HepG2 (cell line): ENCODE data around the gene GNG7. TPM values are rescaled to one million over a fixed set of nuclear protein-coding genes. Genes with fewer than 3 reads are reported as not detected.
A peak's percentile ranks its signal among the peaks of the same experiment; 100 is the strongest.

Experiments used
- DPF2 ChIP-seq: sonication (generic); formaldehyde crosslinking; IDR thresholded peaks from 2 replicates; pipeline ENCODE4 v1.4.0; 2020; ENCODE audit warnings: mild to moderate bottlenecking, low read depth, missing genetic modification reagents, borderline replicate concordance
- ELF1 ChIP-seq: sonication (generic); formaldehyde crosslinking; IDR thresholded peaks from 2 replicates; pipeline ENCODE4 v1.4.0; 2020; ENCODE audit warnings: missing genetic modification reagents
- GABPB1 ChIP-seq: IDR thresholded peaks from 2 replicates; pipeline ENCODE4 v1.6.1; 2016; ENCODE audit warnings: mild to moderate bottlenecking, missing genetic modification reagents, moderate library complexity, missing compliant biosample characterization
- HIC2 ChIP-seq: sonication (generic); formaldehyde crosslinking; IDR thresholded peaks from 2 replicates; pipeline ENCODE4 v1.9.0; 2022; ENCODE audit warnings: low read depth, missing genetic modification reagents
- HNRNPL ChIP-seq: fragments of 200-400 bp; formaldehyde crosslinking; IDR thresholded peaks from 2 replicates; pipeline ENCODE4 v1.6.1; 2017; ENCODE audit warnings: mild to moderate bottlenecking, low read depth, low read length
- MNT ChIP-seq: fragments of 450-650 bp; IDR thresholded peaks from 2 replicates; pipeline ENCODE4 v1.6.1; 2016
- SALL1 ChIP-seq: sonication (generic); formaldehyde crosslinking; IDR thresholded peaks from 2 replicates; pipeline ENCODE4 v1.8.0; 2022; ENCODE audit warnings: mild to moderate bottlenecking, missing genetic modification reagents
- WIZ ChIP-seq: sonication (generic); formaldehyde crosslinking; IDR thresholded peaks from 2 replicates; pipeline ENCODE4 v1.5.1; 2020; ENCODE audit warnings: mild to moderate bottlenecking, missing genetic modification reagents
- ZGPAT ChIP-seq: IDR thresholded peaks from 2 replicates; pipeline ENCODE4 v1.6.1; 2016; ENCODE audit warnings: mild to moderate bottlenecking
- ZNF281 ChIP-seq: sonication (generic); formaldehyde crosslinking; IDR thresholded peaks from 2 replicates; pipeline ENCODE4 v1.4.0; 2020; ENCODE audit warnings: missing genetic modification reagents, borderline replicate concordance
- ZNF350 ChIP-seq: sonication (generic); formaldehyde crosslinking; IDR thresholded peaks from 2 replicates; pipeline ENCODE4 v1.4.0; 2020; ENCODE audit warnings: mild to moderate bottlenecking, low read depth, missing genetic modification reagents, borderline replicate concordance
- ZNF687 ChIP-seq: sonication (generic); formaldehyde crosslinking; IDR thresholded peaks from 2 replicates; pipeline ENCODE4 v1.5.1; 2020; ENCODE audit warnings: mild to moderate bottlenecking, missing genetic modification reagents, moderate library complexity
- polyA plus RNA-seq, 8 experiments: library from polyadenylated mRNA; depleted of rRNA in 3 of 8; stranded (reverse) in 7 of 8; unstranded in 1 of 8; fragments of >200 nt; fragmentation: Illumina TruSeq in 4 of 8; extraction: Trizol in 4 of 8; gene quantifications; 2 replicates each; pipeline versions ENCODE4 v1.2.1 to v1.2.3, GENCODE V29; 2011 to 2016; ENCODE audit warnings: low read depth in 4 of 8, missing spikeins in 1 of 8, mixed read lengths in 1 of 8; ENCODE audit not compliant: insufficient read depth in 1 of 8
- total RNA-seq, 5 experiments: library from RNA; depleted of rRNA; stranded (reverse); fragments of >200 nt; fragmentation: Illumina TruSeq; extraction: Trizol; gene quantifications; 2 replicates each; pipeline ENCODE4 v1.2.3, GENCODE V29; 2016; ENCODE audit warnings: low read depth in 1 of 5

GNG7 gene
- total and polyA plus RNA-seq, 2 of the 13 experiments (the other 11 are each of a cell fraction or from before 2014, with no cell fraction given): 1.4 to 3.3 TPM

GRCh38 chr19:2491130-2491801 lies 211.2 kb downstream of the GNG7 start (continued):
- TF ChIP-seq MNT (peak; percentile 86), WIZ (CRISPR knock-in tag) (no peak), ELF1 (CRISPR knock-in tag) (peak; percentile 60), HNRNPL (peak; percentile 88), ZNF687 (CRISPR knock-in tag) (peak; percentile 65), SALL1 (CRISPR knock-in tag) (0 out of 2 replicates have a peak, but pooled peaks have one; percentile 12), ZNF350 (CRISPR knock-in tag) (no peak), HIC2 (peak; percentile 87), GABPB1 (peak; percentile 45; the same call in 1 of the 2 replicates), DPF2 (CRISPR knock-in tag) (no peak), ZNF281 (CRISPR knock-in tag) (0 out of 2 replicates have a peak, but pooled peaks have one; percentile 24), ZGPAT (CRISPR knock-in tag) (no peak)
